ENCODE measurements around the gene GPSM3. TPM values are rescaled to one million over a fixed set of nuclear protein-coding genes. Genes with fewer than 3 reads are reported as not detected.

The GPSM3 gene
- total RNA-seq, 1 experiment from 2014 or later = 11.8 TPM

- TF ChIP-seq, protein P1, sequence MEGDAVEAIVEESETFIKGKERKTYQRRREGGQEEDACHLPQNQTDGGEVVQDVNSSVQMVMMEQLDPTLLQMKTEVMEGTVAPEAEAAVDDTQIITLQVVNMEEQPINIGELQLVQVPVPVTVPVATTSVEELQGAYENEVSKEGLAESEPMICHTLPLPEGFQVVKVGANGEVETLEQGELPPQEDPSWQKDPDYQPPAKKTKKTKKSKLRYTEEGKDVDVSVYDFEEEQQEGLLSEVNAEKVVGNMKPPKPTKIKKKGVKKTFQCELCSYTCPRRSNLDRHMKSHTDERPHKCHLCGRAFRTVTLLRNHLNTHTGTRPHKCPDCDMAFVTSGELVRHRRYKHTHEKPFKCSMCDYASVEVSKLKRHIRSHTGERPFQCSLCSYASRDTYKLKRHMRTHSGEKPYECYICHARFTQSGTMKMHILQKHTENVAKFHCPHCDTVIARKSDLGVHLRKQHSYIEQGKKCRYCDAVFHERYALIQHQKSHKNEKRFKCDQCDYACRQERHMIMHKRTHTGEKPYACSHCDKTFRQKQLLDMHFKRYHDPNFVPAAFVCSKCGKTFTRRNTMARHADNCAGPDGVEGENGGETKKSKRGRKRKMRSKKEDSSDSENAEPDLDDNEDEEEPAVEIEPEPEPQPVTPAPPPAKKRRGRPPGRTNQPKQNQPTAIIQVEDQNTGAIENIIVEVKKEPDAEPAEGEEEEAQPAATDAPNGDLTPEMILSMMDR (conservative IDR thresholded peaks at IDR 0.05) = no peak
- Histone ChIP-seq H4K8ac (replicated peaks; ENCODE audit: insufficient read length, low read depth, low read length) (no peak overlapping the region), H4K91ac (ENCODE audit: insufficient read length, low read depth, low read length) (no peak overlapping the region), H2AK5ac (ENCODE audit: insufficient read length, low read length) (no peak overlapping the region), H3K14ac (ENCODE audit: insufficient read depth, low read length) (0 out of 2 replicates have a peak overlapping the region, but pooled peaks have one; percentile 14), H3K27ac (ENCODE audit: insufficient read length, low read depth, low read length) (no peak overlapping the region), H2AFZ (ENCODE audit: low read length) (no peak overlapping the region), H3K23me2 (ENCODE audit: insufficient read length, low read depth, low read length, poor library complexity, severe bottlenecking) (peaks cover 35% of the 10 kb centered on the region), H3K23ac (ENCODE audit: insufficient read length, low read depth, low read length) (no peak overlapping the region), H2BK15ac (ENCODE audit: low read depth, low read length) (no peak overlapping the region), H4K20me1 (ENCODE audit: control insufficient read depth, insufficient read depth, insufficient read length) (no peaks in the 10 kb centered on the region), H3K18ac (ENCODE audit: insufficient read length, low read depth, low read length) (no peak overlapping the region), H2BK120ac (ENCODE audit: low read depth, low read length, poor library complexity, severe bottlenecking) (no peak overlapping the region), H4K5ac (ENCODE audit: insufficient read length, low read depth, low read length) (no peak overlapping the region), H3K56ac (ENCODE audit: insufficient read length, low read depth, low read length) (no peak overlapping the region), H3K4me1 (ENCODE audit: insufficient read depth, low read length) (peaks cover 9% of the 10 kb centered on the region), H3K4me2 (ENCODE audit: insufficient read depth, insufficient read length, low read length) (peak overlapping the region; percentile 81), H3K79me2 (ENCODE audit: insufficient read depth, low read length) (no peaks in the 10 kb centered on the region), H3K9ac (ENCODE audit: extremely low read depth, insufficient read length, low read length) (no peak overlapping the region), H2BK5ac (ENCODE audit: insufficient read length, low read length) (no peak overlapping the region), H3K4ac (ENCODE audit: low read depth, low read length) (no peak overlapping the region), H2BK12ac (ENCODE audit: insufficient read length, low read depth, low read length) (no peak overlapping the region), H2BK20ac (ENCODE audit: low read depth, low read length, poor library complexity, severe bottlenecking) (no peak overlapping the region), H3K9me3 (ENCODE audit: control insufficient read depth, low read depth, low read length) (no peaks in the 10 kb centered on the region), H3K27me3 (ENCODE audit: insufficient read depth, low read length) (no peaks in the 10 kb centered on the region; the same call in 1 of the 2 replicates), H3T11ph (ENCODE audit: low read length) (no peak overlapping the region), H3K79me1 (ENCODE audit: insufficient read depth, low read depth, low read length, poor library complexity, severe bottlenecking) (no peaks in the 10 kb centered on the region)
- no CpG with 5 or more reads among the region's 47 CpGs for WGBS (ENCODE audit: extremely low coverage, insufficient read length, low lambda C conversion rate)
- H3K4me1 Mint-ChIP-seq = peaks cover 39 to 62% of the 10 kb centered on the region in 2 experiments
- H3K9me3 Mint-ChIP-seq = no peaks in the 10 kb centered on the region; a peak in 1 of 5 replicates
- H3K36me3 Mint-ChIP-seq (ENCODE audit: insufficient read depth in 1 of 3, low read depth in 3 of 3) = peaks cover 0 to 8% (median 3%) of the 10 kb centered on the region in 3 experiments; a peak in 2 of 7 replicates
- no peak overlapping the region; a peak in 2 of 7 replicates for H3K27ac Mint-ChIP-seq
- peaks cover 4% of the 10 kb centered on the region for H3K27me3 Mint-ChIP-seq (ENCODE audit: low read depth)
- DNase-seq = no peak
- H3K4me3 Mint-ChIP-seq = peak overlapping the region in 1 of 2 experiments; percentile 53; a peak in 1 of 5 replicates
Measured at GRCh38 chr6:32149092-32149755, 43.2 kb downstream of the GPSM3 start.

Data from H9 (cell line).